AG04450 (cell line): ENCODE results near the gene GSG1. TPM values are rescaled to one million over a fixed set of nuclear protein-coding genes. Genes with fewer than 3 reads are reported as not detected.

ENCODE experiments used
- CTCF ChIA-PET: fragments of 300-600, 350-600 bp; formaldehyde crosslinking; extraction: SDS; loops from one replicate; lab custom pipeline; 2022; ENCODE audit warnings: antibody characterized with exemption, inconsistent platforms; lab: Charles Lee
- POLR2A ChIA-PET: fragments of 350-600 bp; formaldehyde crosslinking; extraction: SDS; loops from one replicate; lab custom pipeline; 2021; ENCODE audit warnings: antibody characterized with exemption, inconsistent platforms; lab: Yijun Ruan, JAX
- DNase-seq: peaks from one replicate; pipeline ENCODE4 v3.0.0-alpha.2; 2011; ENCODE audit warnings: low read depth, low spot score
- H3K27ac ChIP-seq: one replicate; pipeline ENCODE4 v1.5.1; 2012; ENCODE audit warnings: low read depth, low read length, control low read depth
- H3K27me3 ChIP-seq: one replicate; pipeline ENCODE4 v1.6.0; 2012; ENCODE audit warnings: low read length; ENCODE audit not compliant: control insufficient read depth, insufficient read depth
- H3K4me3 ChIP-seq: 2 replicates; pipeline ENCODE4 v1.5.1; 2011; ENCODE audit warnings: mild to moderate bottlenecking, low read depth, low read length, control low read depth
- H3K9me3 ChIP-seq: 2 replicates; pipeline ENCODE4 v1.5.1; 2012; ENCODE audit warnings: low read length; ENCODE audit not compliant: control insufficient read depth, insufficient read depth
- polyA plus RNA-seq: library from polyadenylated mRNA; depleted of rRNA; stranded (reverse); fragments of >200 nt; gene quantifications from 2 replicates; pipeline ENCODE4 v1.2.3, GENCODE V29; 2011
- TF ChIP-seq, protein P1 (sequence below): IDR thresholded peaks from 2 replicates; pipeline ENCODE4 v1.5.1; 2011; ENCODE audit warnings: low read depth, low read length, control low read depth, inconsistent platforms

The GSG1 gene
- polyA plus RNA-seq, 1 experiment: 1.6 TPM

DNA sequence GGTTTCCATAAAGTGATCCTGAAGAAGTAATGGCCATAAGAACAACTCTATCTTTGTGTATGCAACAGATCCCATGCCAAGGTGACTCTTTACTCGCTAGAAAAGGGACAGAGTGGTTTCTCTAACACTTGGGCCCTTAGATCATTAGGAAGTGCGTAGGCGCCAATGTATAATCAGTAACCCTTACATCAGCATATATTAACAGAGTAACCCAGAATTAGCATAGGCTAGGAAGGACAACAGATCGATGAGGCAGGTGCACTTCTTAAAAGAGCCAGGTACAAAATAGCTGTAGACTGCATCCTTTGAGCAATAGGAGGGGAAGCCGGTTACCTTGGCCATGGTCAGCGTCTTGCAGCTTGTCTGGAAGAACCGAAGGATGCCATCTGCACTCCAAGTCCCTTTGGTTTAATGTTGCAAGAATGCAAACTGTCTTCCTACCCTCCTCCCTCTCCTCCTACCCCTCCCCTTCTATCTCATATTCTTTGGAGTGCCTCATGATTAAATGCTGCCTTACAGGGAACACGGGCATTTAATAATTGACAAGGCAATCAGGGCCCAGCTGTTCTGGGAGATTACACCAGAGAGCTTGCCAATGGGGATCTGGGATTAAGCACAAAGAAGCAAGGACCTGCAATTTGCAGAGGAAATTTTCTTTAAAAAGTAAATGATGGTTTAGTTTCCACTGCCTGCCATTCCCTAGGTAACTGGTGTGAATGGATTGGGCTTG is 8.0 kb downstream of the GSG1 start:
- no peaks in the 10 kb centered on the region for H3K27me3 ChIP-seq
- no peak for DNase-seq
- H3K9me3 ChIP-seq: no peaks in the 10 kb centered on the region
- H3K27ac ChIP-seq: no peak overlapping the region
- TF ChIP-seq, protein P1, sequence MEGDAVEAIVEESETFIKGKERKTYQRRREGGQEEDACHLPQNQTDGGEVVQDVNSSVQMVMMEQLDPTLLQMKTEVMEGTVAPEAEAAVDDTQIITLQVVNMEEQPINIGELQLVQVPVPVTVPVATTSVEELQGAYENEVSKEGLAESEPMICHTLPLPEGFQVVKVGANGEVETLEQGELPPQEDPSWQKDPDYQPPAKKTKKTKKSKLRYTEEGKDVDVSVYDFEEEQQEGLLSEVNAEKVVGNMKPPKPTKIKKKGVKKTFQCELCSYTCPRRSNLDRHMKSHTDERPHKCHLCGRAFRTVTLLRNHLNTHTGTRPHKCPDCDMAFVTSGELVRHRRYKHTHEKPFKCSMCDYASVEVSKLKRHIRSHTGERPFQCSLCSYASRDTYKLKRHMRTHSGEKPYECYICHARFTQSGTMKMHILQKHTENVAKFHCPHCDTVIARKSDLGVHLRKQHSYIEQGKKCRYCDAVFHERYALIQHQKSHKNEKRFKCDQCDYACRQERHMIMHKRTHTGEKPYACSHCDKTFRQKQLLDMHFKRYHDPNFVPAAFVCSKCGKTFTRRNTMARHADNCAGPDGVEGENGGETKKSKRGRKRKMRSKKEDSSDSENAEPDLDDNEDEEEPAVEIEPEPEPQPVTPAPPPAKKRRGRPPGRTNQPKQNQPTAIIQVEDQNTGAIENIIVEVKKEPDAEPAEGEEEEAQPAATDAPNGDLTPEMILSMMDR: no peak
- ChIA-PET POLR2A (no interaction called here), CTCF (interaction anchor here (0.7 to 4.2 kb wide), 2 partner anchors 116 to 160 kb away, joined by 3 to 39 read pairs; no protein-coding TSS in a partner anchor)
- no peak overlapping the region for H3K4me3 ChIP-seq

DNA sequence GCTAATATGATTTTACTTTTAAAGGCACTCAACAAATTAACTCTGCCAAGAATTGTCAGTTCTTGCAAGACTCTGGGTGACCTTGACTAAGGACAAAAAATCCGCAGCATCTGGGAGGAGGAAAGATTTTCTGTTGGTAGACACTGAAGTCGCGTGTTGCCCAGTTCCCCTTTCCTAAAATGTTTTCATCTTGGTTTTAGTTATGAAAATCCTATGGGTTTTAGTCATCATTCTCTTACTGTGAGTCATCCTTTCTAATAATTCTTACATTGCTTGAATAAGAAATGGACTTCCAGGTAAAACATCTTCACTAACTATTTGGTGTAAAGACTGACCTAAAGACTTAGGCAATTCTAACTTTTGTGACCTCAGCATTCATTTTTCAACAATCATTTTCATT is 9.1 kb downstream of the GSG1 start:
- ChIA-PET POLR2A (interaction anchor here (0.6 kb wide), 1 partner anchor 56 kb away, joined by 3 read pairs; no protein-coding TSS in a partner anchor), CTCF (interaction anchor here (1.0 to 4.2 kb wide), 3 partner anchors 102 to 178 kb away, joined by 4 to 39 read pairs (median 8); partner anchors contain the start of gene EMP1)
- H3K27ac ChIP-seq: no peak overlapping the region
- no peak for DNase-seq
- H3K4me3 ChIP-seq: no peak overlapping the region
- no peaks in the 10 kb centered on the region for H3K27me3 ChIP-seq
- H3K9me3 ChIP-seq: no peaks in the 10 kb centered on the region
- TF ChIP-seq, protein P1: no peak

DNA sequence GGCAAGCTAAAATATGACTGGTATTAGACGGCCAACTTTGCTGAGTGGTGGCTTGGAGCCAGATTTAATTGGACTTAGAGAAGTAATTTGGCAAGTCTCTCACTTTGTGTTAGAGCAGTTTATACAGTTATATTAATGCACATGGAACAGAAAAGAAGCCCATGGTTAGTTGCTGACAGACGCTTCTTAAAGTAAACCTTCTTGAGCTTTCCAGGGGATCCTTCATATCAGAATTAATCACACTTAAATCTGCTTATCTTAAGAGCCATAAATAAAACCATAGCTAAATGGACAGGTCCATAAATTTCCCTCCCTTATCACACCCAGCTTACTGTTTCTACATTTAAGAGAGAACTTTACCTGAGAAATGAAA is 9.6 kb downstream of the GSG1 start:
- POLR2A ChIA-PET: interaction anchor here (0.6 kb wide), 1 partner anchor 55 kb away, joined by 3 read pairs; no protein-coding TSS in a partner anchor
- TF ChIP-seq, protein P1: no peak
- DNase-seq: no peak
- CTCF ChIA-PET: interaction anchor here (1.0 to 4.2 kb wide), 4 partner anchors 102 to 178 kb away, joined by 4 to 39 read pairs (median 8); partner anchors contain the start of gene EMP1
- Histone ChIP-seq H3K27me3 (no peaks in the 10 kb centered on the region), H3K4me3 (no peak overlapping the region), H3K27ac (peak overlapping the region; percentile 78), H3K9me3 (no peaks in the 10 kb centered on the region)

DNA sequence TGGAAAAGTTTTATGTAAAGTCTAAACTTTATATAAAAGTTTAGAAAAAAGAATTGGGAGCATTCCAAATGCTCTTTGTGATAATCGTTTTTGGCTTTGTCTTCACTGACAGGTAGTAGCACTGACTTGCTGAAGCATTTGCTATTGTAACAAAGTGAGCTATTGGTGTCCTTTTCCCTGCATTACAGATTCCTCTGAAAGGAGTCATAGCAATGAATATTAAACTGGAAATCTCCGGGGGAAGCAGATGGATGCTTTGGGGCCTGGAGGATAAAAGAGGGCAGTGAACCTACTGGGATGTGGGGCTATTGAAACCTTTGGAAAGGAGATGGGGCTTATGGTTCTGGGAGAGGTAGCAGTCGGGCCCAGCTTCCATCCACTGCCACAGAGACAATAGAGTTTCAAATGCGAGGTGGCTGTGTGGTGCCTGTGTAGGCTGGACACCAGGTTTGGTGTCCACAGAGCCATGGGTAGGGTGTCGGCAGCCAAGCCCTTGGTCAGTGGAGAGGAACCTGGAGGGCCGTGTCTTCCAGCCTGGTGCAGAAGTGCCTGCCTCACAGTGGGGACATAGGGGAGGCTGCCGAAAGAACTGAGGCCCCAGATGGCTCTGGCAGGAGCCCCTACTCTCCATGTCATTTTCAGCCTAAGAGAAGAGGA is 10.1 kb downstream of the GSG1 start:
- H3K27me3 ChIP-seq: no peaks in the 10 kb centered on the region
- peak overlapping the region; percentile 78 for H3K27ac ChIP-seq
- H3K4me3 ChIP-seq: no peak overlapping the region
- ChIA-PET CTCF (interaction anchor here (1.0 to 4.2 kb wide), 5 partner anchors 103 to 177 kb away, joined by 4 to 39 read pairs (median 7); partner anchors contain the start of gene EMP1), POLR2A (interaction anchor here (0.8 kb wide), 1 partner anchor 85 kb away, joined by 3 read pairs; no protein-coding TSS in a partner anchor)
- DNase-seq: no peak
- TF ChIP-seq, protein P1: no peak
- no peaks in the 10 kb centered on the region for H3K9me3 ChIP-seq
